22Rv1 (cell line): Measurements from ENCODE around the gene CEP131.
A peak's percentile ranks its signal among the peaks of the same experiment; 100 is the strongest.

Experiments used
- H3K27ac ChIP-seq: fragments of 450-650 bp; 2 replicates; pipeline ENCODE4 v1.5.1; 2017
- ZFX ChIP-seq: fragments of 450-650 bp; IDR thresholded peaks from 2 replicates; pipeline ENCODE4 v1.6.1; 2017; ENCODE audit warnings: antibody characterized with exemption, borderline replicate concordance
- TF ChIP-seq, protein P1 (sequence below): fragments of 450-650 bp; IDR thresholded peaks from 2 replicates; pipeline ENCODE4 v1.5.1; 2017; ENCODE audit warnings: mild to moderate bottlenecking

The CEP131 gene

DNA sequence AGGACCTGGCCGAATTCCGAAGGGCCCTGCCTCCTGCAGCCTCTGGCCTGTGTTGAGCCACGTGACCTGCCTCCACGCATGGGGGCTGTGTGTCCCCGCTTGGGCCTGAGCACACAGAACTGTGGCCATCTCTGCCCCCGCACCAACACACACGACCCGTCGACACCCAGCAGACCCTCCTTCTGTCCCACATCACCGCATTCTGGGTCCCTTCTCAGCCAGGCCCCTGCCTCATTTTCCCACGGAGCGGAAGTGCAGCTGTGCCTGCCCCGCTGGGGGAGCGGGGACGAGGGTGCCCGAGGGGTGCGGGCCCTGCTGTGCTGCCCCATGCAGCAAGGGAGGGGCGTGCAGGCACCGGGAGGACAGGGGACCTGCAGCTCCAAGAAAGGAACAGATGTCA is 34.8 kb upstream of the CEP131 start:
- no peak overlapping the region for H3K27ac ChIP-seq
- no peak for TF ChIP-seq ZFX
- TF ChIP-seq, protein P1, sequence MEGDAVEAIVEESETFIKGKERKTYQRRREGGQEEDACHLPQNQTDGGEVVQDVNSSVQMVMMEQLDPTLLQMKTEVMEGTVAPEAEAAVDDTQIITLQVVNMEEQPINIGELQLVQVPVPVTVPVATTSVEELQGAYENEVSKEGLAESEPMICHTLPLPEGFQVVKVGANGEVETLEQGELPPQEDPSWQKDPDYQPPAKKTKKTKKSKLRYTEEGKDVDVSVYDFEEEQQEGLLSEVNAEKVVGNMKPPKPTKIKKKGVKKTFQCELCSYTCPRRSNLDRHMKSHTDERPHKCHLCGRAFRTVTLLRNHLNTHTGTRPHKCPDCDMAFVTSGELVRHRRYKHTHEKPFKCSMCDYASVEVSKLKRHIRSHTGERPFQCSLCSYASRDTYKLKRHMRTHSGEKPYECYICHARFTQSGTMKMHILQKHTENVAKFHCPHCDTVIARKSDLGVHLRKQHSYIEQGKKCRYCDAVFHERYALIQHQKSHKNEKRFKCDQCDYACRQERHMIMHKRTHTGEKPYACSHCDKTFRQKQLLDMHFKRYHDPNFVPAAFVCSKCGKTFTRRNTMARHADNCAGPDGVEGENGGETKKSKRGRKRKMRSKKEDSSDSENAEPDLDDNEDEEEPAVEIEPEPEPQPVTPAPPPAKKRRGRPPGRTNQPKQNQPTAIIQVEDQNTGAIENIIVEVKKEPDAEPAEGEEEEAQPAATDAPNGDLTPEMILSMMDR = no peak

DNA sequence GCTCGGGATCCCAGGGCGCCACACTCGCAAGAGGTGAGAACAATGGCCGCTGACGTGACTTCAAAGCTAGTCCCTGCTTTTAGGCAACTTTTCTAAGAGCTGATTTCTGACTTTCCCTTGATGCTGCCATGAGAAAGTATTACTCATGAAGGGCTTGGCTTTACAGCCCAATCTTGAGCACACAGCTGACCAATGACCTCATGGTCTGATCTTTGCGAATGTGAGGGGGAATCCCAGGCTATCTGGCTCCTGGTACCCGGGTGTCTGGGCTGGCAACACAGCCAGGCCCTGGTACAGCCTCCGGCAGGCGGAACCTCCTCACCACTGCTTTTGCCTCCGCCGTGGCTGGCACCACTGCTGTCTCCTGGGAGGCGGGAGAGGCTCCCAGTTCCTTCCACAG is 33.9 kb upstream of the CEP131 start:
- TF ChIP-seq, protein P1 = no peak
- no peak for TF ChIP-seq ZFX
- no peak overlapping the region for H3K27ac ChIP-seq

DNA sequence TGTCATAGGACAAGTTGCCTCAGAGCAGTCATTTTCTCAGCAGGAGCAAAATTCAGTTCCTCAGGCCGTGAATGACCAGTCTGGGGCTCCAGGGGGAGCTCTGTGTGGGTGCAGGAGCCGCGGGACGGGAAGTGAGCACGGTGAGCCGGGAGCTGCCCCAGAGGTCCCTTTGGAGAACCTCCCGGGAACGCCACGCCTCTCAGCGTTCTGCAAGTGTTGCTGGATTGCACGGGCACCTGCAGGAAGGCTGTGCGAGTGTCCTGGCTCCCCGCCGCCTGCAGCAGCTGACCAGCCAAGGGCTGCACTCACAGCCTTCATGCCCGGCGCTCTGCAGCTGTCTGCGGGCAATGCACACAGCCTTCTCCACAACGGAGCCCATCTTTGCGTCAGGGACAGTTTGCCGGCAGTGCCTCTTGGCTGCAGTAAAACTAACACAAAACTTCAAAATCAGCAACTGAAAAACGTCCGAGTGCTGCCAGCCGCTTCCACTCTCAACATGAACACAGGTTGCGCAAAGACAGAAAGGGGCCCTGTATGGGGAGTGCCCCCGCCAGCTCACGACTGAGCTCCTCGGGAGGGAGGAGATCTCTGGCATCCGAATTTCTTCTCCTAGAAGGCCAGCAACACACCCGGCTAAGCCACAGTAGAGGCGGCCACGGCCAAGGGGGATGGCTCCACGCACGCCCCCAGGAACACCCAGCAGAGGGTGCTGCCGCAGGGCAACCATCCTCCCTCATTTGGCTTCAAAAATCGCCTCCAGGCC is 32.4 kb upstream of the CEP131 start:
- TF ChIP-seq, protein P1 = no peak
- no peak for TF ChIP-seq ZFX
- no peak overlapping the region for H3K27ac ChIP-seq

DNA sequence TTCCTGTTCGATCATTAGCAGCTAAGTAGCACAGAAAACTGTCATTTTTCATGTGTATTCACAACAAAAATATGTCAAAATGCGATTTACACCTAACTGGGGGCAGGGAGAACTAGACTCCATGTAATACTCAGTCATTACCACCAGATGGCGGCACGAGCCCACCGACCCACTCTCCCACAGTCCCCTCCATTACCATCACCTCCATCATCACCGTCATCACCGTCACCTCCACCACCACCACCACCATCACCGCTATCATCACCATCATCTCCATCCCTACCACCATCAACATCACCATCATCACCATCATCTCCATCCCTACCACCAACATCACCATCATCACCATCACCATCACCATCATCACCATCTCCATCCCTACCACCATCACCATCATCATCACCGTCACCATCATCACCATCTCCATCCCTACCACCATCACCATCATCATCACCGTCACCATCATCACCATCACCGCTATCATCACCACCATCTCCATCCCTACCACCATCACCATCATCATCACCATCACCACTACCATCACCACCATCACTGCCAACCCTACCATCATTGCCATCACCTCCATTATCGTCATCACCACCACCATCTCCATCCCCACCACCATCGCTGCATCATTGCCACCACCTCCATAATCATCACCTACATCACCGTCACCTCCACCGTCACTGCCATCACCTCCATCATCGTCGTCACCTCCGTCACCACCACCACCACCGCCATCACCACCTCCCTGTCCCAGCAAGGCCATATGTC is 30.8 kb upstream of the CEP131 start:
- H3K27ac ChIP-seq = no peak overlapping the region
- TF ChIP-seq ZFX = no peak
- TF ChIP-seq, protein P1 = peak; percentile 82

DNA sequence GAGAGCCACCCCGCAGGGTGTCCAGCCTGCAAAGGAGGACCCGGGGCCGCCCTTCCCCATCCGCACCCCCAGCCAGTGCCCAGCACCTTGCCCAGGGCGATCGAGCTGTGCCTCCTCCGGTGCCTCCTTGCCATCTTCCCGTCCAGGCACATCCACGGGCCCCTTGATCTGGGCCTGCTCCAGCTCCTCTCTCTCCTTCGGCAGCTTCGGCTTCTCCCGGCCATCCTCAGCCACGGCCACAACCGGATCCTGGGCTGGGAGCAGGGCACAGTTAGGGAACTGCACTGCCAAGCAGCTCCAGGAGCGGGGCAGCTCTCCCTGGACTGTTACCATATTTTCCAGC is 30.2 kb upstream of the CEP131 start:
- no peak overlapping the region for H3K27ac ChIP-seq
- TF ChIP-seq ZFX = no peak
- TF ChIP-seq, protein P1 = no peak

DNA sequence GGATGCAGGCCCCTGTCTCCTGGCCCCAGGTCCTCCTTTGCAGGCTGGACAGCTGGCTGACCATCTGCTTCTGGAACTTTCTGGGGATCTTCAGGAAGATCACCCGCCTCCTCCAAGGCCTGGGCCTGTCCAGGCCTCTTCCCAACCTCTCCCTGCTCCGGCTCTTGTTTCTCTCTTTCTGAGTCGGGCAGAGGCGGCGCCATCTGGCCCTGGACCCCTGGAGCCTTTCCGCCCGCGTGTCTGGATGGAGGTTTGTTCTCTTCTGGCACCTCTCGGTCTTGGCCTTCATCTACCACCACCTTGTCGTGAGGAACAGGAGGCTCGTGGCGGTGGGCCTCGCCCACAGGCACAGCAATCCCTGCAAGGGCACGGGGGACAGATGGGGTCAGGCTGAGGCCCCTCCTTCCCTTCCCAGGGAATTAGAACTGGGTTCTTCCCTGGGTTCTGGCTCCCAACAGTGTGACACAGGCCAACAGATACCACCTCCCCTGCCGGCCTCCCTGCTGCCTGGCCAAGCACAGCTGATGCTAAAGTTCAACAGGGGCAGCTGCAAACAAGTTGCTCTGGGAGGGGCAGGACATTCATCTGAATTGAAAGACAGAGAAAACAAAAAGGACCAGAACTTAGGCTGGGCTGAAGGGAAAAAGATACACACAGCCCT is 29.7 kb upstream of the CEP131 start:
- H3K27ac ChIP-seq = no peak overlapping the region
- TF ChIP-seq, protein P1 = no peak
- TF ChIP-seq ZFX = no peak
